ENCODE measurements around the gene KREMEN1.

Gene KREMEN1

DNA sequence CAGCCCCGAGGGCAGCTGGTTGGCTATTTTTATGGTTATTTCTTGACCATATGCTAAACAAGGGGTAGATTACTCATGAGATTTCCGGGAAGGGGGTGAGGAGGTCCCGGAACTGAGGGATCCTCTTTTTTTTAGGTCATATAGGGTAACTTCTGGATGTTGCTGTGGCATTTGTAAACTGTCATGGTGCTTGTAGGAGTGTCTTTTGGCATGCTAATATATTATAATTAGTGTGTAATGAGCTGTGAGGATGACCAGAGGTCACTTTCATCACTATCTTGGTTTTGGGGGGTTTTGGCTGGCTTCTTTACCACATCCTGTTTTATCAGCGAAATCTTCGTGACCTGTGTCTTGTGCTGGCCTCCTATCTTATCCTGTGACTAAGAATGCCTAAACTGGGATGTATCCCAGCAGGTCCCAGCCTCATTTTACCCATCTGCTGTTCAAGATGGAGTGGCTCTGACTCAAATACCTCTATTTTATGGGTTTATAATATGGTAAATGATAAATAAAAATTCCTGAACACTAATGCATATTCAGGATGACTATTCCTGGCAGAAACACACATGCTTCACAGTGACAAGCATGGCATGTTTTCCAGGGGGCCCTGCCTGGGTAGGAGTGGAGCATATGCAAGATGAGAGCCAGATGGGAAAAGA, 11.2 kb downstream of the KREMEN1 start:
- H3K36me3 ChIP-seq, result no peaks in the 10 kb centered on the region
- no peaks in the 10 kb centered on the region for H3K27me3 ChIP-seq
- no peak overlapping the region for H3K4me3 ChIP-seq (ENCODE audit: low read depth, low read length)
- H3K4me1 ChIP-seq, result peaks cover 26% of the 10 kb centered on the region
- TF ChIP-seq, protein P1, sequence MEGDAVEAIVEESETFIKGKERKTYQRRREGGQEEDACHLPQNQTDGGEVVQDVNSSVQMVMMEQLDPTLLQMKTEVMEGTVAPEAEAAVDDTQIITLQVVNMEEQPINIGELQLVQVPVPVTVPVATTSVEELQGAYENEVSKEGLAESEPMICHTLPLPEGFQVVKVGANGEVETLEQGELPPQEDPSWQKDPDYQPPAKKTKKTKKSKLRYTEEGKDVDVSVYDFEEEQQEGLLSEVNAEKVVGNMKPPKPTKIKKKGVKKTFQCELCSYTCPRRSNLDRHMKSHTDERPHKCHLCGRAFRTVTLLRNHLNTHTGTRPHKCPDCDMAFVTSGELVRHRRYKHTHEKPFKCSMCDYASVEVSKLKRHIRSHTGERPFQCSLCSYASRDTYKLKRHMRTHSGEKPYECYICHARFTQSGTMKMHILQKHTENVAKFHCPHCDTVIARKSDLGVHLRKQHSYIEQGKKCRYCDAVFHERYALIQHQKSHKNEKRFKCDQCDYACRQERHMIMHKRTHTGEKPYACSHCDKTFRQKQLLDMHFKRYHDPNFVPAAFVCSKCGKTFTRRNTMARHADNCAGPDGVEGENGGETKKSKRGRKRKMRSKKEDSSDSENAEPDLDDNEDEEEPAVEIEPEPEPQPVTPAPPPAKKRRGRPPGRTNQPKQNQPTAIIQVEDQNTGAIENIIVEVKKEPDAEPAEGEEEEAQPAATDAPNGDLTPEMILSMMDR (IDR thresholded peaks at IDR 0.05; ENCODE audit: low read depth, low read length), result no peak
- H3K9me3 ChIP-seq, result no peaks in the 10 kb centered on the region
- no peak for DNase-seq

DNA sequence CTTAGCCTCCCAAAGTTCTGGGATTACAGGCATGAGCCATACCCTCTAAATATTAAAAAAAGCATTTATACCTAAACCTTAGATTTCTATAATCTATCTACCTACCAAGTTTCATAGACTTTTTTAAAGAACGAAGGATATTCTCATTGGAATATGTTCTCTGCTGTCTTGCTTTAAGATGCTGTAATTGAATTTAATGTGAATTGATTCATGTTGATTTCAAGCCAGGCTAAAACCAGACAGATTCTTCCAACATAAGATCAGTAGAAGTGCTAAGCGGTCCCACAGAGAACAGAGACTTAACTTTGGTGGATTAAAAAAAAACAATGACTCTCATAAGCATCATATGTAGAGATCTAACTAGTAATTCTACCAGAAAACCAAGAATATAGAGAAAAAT, 14.2 kb downstream of the KREMEN1 start:
- H3K4me1 ChIP-seq, result no peaks in the 10 kb centered on the region; the same call in none of the 2 replicates
- no peaks in the 10 kb centered on the region for H3K27me3 ChIP-seq
- DNase-seq, result no peak
- TF ChIP-seq, protein P1 (IDR thresholded peaks at IDR 0.05; ENCODE audit: low read depth, low read length), result no peak
- no peaks in the 10 kb centered on the region for H3K9me3 ChIP-seq
- no peak overlapping the region for H3K4me3 ChIP-seq (ENCODE audit: low read depth, low read length)
- H3K36me3 ChIP-seq, result no peaks in the 10 kb centered on the region

DNA sequence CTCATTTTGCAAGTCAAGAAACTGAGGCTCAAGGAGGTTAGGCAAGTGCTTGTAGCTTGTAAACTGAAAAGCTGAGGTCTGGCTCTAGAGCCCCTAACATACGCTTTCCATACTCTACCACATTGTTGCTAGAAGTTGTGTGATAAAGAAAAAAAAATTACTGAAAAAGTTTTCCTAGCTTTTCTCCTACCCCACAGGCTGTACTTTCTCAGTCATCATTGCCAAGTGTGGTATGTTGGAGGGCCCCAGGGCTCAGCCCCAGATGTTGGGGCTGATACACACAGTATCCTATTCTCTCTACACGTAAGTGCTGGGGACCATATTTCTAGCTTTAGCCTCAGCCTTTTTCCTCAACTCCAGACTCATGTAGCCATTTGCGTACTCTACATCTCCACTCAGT, 16.0 kb downstream of the KREMEN1 start:
- Histone ChIP-seq H3K4me1 (no peaks in the 10 kb centered on the region), H3K36me3 (no peaks in the 10 kb centered on the region), H3K9me3 (no peaks in the 10 kb centered on the region), H3K27me3 (no peaks in the 10 kb centered on the region), H3K4me3 (ENCODE audit: low read depth, low read length) (no peak overlapping the region)
- no peak for DNase-seq
- TF ChIP-seq, protein P1 (IDR thresholded peaks at IDR 0.05; ENCODE audit: low read depth, low read length), result no peak

DNA sequence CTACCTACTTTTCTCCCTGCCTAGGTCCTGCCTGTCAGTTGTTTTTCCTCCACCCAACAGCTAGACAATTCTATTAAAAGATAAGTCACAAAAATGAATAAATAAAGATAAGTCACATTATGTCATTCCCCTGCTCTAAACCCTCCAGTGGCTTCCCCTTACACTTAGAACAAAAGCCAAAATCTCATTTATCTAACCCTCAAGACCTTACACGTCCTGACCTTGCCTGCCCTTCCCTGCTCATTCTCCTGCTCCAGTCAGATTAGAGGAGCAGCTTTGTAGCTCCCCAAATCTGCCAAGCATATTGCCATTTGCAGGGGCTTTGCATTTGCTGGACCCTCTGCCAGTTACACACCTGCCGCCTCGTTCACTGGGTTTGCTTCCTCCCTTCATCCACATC, 16.7 kb downstream of the KREMEN1 start:
- no peak for DNase-seq
- Histone ChIP-seq H3K9me3 (no peaks in the 10 kb centered on the region), H3K36me3 (no peaks in the 10 kb centered on the region), H3K27me3 (no peaks in the 10 kb centered on the region), H3K4me3 (ENCODE audit: low read depth, low read length) (no peak overlapping the region), H3K4me1 (no peaks in the 10 kb centered on the region)
- TF ChIP-seq, protein P1 (IDR thresholded peaks at IDR 0.05; ENCODE audit: low read depth, low read length), result no peak

DNA sequence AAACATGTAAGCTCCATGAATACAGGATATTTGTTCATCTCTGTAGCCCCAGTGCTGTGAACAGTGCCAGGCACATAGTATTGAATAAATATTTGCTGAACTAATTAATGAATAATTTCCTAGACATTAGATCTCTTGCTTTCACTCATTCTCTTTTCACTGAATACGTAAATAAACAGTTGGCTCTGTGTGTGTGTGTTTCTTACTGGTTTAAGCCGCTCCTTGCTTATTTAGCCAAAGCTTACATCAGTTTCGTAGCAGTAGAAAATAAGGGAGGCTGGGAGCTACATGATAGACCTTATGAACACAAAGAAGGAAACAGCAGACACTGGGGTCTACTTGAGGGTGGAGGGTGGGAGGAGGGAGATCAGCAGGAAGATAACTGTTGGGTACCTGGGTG, 17.2 kb downstream of the KREMEN1 start:
- TF ChIP-seq, protein P1 (IDR thresholded peaks at IDR 0.05; ENCODE audit: low read depth, low read length), result no peak
- Histone ChIP-seq H3K4me1 (no peaks in the 10 kb centered on the region), H3K4me3 (ENCODE audit: low read depth, low read length) (no peak overlapping the region), H3K27me3 (no peaks in the 10 kb centered on the region), H3K9me3 (no peaks in the 10 kb centered on the region), H3K36me3 (no peaks in the 10 kb centered on the region)
- DNase-seq, result no peak

DNA sequence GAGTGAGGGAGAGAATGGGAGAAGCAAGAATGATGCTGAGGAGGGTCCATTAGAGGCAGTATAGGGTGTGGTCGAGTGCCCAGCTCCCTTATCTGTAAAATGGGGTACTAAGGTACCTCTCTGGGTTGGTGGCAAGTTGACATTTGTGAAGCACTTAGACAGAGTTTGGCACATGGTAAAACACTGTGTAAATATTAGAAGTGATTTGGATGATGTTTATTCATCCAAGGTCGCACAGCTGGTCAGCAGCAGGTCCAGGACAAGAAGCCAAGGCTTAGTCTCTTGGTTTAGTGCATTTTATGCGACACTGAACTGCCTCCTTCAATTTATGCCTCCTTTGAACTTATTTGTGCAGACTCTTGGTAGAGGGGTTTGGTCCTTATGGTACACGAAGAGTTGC, 19.4 kb downstream of the KREMEN1 start:
- Histone ChIP-seq H3K36me3 (no peaks in the 10 kb centered on the region), H3K4me1 (no peaks in the 10 kb centered on the region), H3K4me3 (ENCODE audit: low read depth, low read length) (no peak overlapping the region), H3K9me3 (no peaks in the 10 kb centered on the region), H3K27me3 (no peaks in the 10 kb centered on the region)
- no peak for DNase-seq
- TF ChIP-seq, protein P1 (IDR thresholded peaks at IDR 0.05; ENCODE audit: low read depth, low read length), result no peak

Data from BE2C (cell line).